CD4-positive, alpha-beta memory T cell (primary cell): ENCODE results near the gene AIG1. TPM values are rescaled to one million over a fixed set of nuclear protein-coding genes. Genes with fewer than 3 reads are reported as not detected.

Experiments used
- CTCF ChIA-PET: fragments of 350-600 bp; sonication (Branson Sonifier 250); formaldehyde crosslinking; loops from one replicate; lab custom pipeline; 2021; ENCODE audit warnings: inconsistent platforms; ENCODE audit not compliant: partially characterized antibody; lab: Charles Lee
- POLR2A ChIA-PET: fragments of 350-600 bp; sonication (Branson Sonifier 250); formaldehyde crosslinking; loops from one replicate; lab custom pipeline; 2021; ENCODE audit not compliant: partially characterized antibody; lab: Charles Lee
- DNase-seq, 5 donors: peaks; one replicate each; pipeline versions ENCODE4 v3.0.0 to v3.0.0-alpha.2; 2020 to 2022; ENCODE audit warnings: mixed read lengths in 1 of 5
- H3K27ac ChIP-seq: one replicate; pipeline ENCODE4 v1.7.0; 2013; ENCODE audit warnings: low read depth, low read length
- H3K27me3 ChIP-seq: 2 replicates; pipeline ENCODE4 v1.7.0; 2013; ENCODE audit warnings: mild to moderate bottlenecking, low read length, moderate library complexity; ENCODE audit not compliant: insufficient read depth
- H3K36me3 ChIP-seq: 2 replicates; pipeline ENCODE4 v1.7.0; 2013; ENCODE audit warnings: mild to moderate bottlenecking, low read length, moderate library complexity; ENCODE audit not compliant: insufficient read depth
- H3K4me1 ChIP-seq: 2 replicates; pipeline ENCODE4 v1.7.0; 2013; ENCODE audit warnings: mild to moderate bottlenecking, low read length, moderate library complexity; ENCODE audit not compliant: insufficient read depth
- H3K4me3 ChIP-seq, 2 donors: one replicate each; pipeline ENCODE4 v1.7.0; 2013; ENCODE audit warnings: low read length in 2 of 2, mild to moderate bottlenecking in 1 of 2
- H3K9me3 ChIP-seq, 2 donors: one replicate each; pipeline ENCODE4 v1.7.0; 2013; ENCODE audit warnings: low read length in 2 of 2, control low read depth in 1 of 2; ENCODE audit not compliant: control insufficient read depth in 1 of 2
- H3K27ac Mint-ChIP-seq, 7 donors: one replicate each; pipeline ENCODE4 v1.8.0; 2020 to 2021; ENCODE audit warnings: mixed read lengths in 7 of 7, mild to moderate bottlenecking in 6 of 7, inconsistent platforms in 3 of 7, moderate library complexity in 3 of 7
- H3K27me3 Mint-ChIP-seq, 2 donors: one replicate each; pipeline ENCODE4 v1.8.0; 2020 to 2021; ENCODE audit warnings: mixed read lengths in 2 of 2
- H3K36me3 Mint-ChIP-seq, 2 donors: one replicate each; pipeline ENCODE4 v1.8.0; 2020 to 2021; ENCODE audit warnings: mixed read lengths in 2 of 2, inconsistent platforms in 1 of 2, mild to moderate bottlenecking in 1 of 2
- H3K4me1 Mint-ChIP-seq, 4 donors: one replicate each; pipeline ENCODE4 v1.8.0; 2020 to 2021; ENCODE audit warnings: mixed read lengths in 4 of 4, mild to moderate bottlenecking in 1 of 4
- H3K4me3 Mint-ChIP-seq, 8 donors: one replicate each; pipeline ENCODE4 v1.8.0; 2020 to 2021; ENCODE audit warnings: mixed read lengths in 8 of 8, mild to moderate bottlenecking in 7 of 8, moderate library complexity in 6 of 8, inconsistent platforms in 3 of 8
- H3K9me3 Mint-ChIP-seq, 8 donors: one replicate each; pipeline ENCODE4 v1.8.0; 2020 to 2021; ENCODE audit warnings: mixed read lengths in 8 of 8, mild to moderate bottlenecking in 5 of 8, inconsistent platforms in 3 of 8, moderate library complexity in 1 of 8
- intact Hi-C: fragments of 100-400 bp; cut with micrococcal nuclease; formaldehyde crosslinking; loops from one replicate; pipeline ENCODE4 v1.15.1; 2023
- polyA plus RNA-seq, 2 donors: library from polyadenylated mRNA; unstranded; fragments of 300-500 nt; fragmentation: Illumina TruSeq; gene quantifications; one replicate each; pipeline ENCODE4 v1.2.3, GENCODE V29; 2021
- total RNA-seq, 2 experiments: library from RNA; stranded (reverse); gene quantifications; one replicate each; pipeline ENCODE4 v1.2.3, GENCODE V29; 2021

Gene AIG1
- total and polyA plus RNA-seq, 4 experiments from 2014 or later = 9.6 to 21.5 (median 15.3) TPM

GRCh38 chr6:143286251-143286795 is 225.6 kb downstream of the AIG1 start:
- no peaks in the 10 kb centered on the region for H3K4me1 Mint-ChIP-seq
- intact Hi-C loops = no loop called here
- POLR2A ChIA-PET = no interaction called here

GRCh38 chr6:143288923-143289322 is 228.2 kb downstream of the AIG1 start:
- Mint-ChIP-seq H3K4me3 (no peak overlapping the region), H3K27me3 (no peaks in the 10 kb centered on the region), H3K27ac (no peak overlapping the region), H3K36me3 (peaks cover 0 to 20% of the 10 kb centered on the region in 2 donors), H3K9me3 (no peaks in the 10 kb centered on the region), H3K4me1 (no peaks in the 10 kb centered on the region)
- ChIA-PET CTCF (no interaction called here), POLR2A (no interaction called here)
- no peaks in the 10 kb centered on the region for H3K27me3 ChIP-seq
- intact Hi-C loops = no loop called here
- H3K4me3 ChIP-seq = no peak overlapping the region
- H3K4me1 ChIP-seq = no peaks in the 10 kb centered on the region
- no peak overlapping the region for H3K27ac ChIP-seq
- H3K9me3 ChIP-seq = no peaks in the 10 kb centered on the region
- DNase-seq = no peak
- H3K36me3 ChIP-seq = no peaks in the 10 kb centered on the region

More at GRCh38 chr6:143286251-143286795, 225.6 kb downstream of the AIG1 start:
- Histone ChIP-seq H3K27me3 (no peaks in the 10 kb centered on the region), H3K36me3 (no peaks in the 10 kb centered on the region), H3K27ac (no peak overlapping the region), H3K4me1 (no peaks in the 10 kb centered on the region), H3K9me3 (no peaks in the 10 kb centered on the region), H3K4me3 (no peak overlapping the region)
- CTCF ChIA-PET = no interaction called here
- H3K36me3 Mint-ChIP-seq = peaks cover 0 to 20% of the 10 kb centered on the region in 2 donors
- H3K27me3 Mint-ChIP-seq = no peaks in the 10 kb centered on the region
- no peak overlapping the region for H3K27ac Mint-ChIP-seq
- no peaks in the 10 kb centered on the region for H3K9me3 Mint-ChIP-seq
- no peak overlapping the region for H3K4me3 Mint-ChIP-seq
- DNase-seq = no peak

GRCh38 chr6:143290206-143290605 is 229.5 kb downstream of the AIG1 start:
- H3K4me3 Mint-ChIP-seq = no peak overlapping the region
- H3K9me3 Mint-ChIP-seq = no peaks in the 10 kb centered on the region
- Histone ChIP-seq H3K4me1 (no peaks in the 10 kb centered on the region), H3K9me3 (no peaks in the 10 kb centered on the region), H3K4me3 (no peak overlapping the region), H3K27ac (no peak overlapping the region), H3K36me3 (no peaks in the 10 kb centered on the region), H3K27me3 (no peaks in the 10 kb centered on the region)
- ChIA-PET CTCF (interaction anchor here (1.0 kb wide), 1 partner anchor 30 kb away, joined by 3 read pairs; no protein-coding TSS in a partner anchor), POLR2A (no interaction called here)
- no peak for DNase-seq
- no peak overlapping the region for H3K27ac Mint-ChIP-seq
- H3K4me1 Mint-ChIP-seq = no peaks in the 10 kb centered on the region
- H3K36me3 Mint-ChIP-seq = peaks cover 0 to 15% of the 10 kb centered on the region in 2 donors
- intact Hi-C loops = no loop called here
- no peaks in the 10 kb centered on the region for H3K27me3 Mint-ChIP-seq

- Mint-ChIP-seq H3K36me3 (peaks cover 0 to 12% of the 10 kb centered on the region in 2 donors), H3K4me1 (no peaks in the 10 kb centered on the region), H3K27me3 (no peaks in the 10 kb centered on the region), H3K9me3 (no peaks in the 10 kb centered on the region), H3K27ac (no peak overlapping the region), H3K4me3 (no peak overlapping the region)
- intact Hi-C loops = no loop called here
- H3K4me1 ChIP-seq = no peaks in the 10 kb centered on the region
- no peaks in the 10 kb centered on the region for H3K36me3 ChIP-seq
- H3K9me3 ChIP-seq = no peaks in the 10 kb centered on the region
- DNase-seq = no peak
- H3K27me3 ChIP-seq = no peaks in the 10 kb centered on the region
- H3K27ac ChIP-seq = no peak overlapping the region
- CTCF ChIA-PET = no interaction called here
- no peak overlapping the region for H3K4me3 ChIP-seq
- POLR2A ChIA-PET = no interaction called here
Observed at GRCh38 chr6:143293523-143293922, 232.8 kb downstream of the AIG1 start.

- DNase-seq = no peak
- Histone ChIP-seq H3K36me3 (no peaks in the 10 kb centered on the region), H3K27me3 (no peaks in the 10 kb centered on the region), H3K9me3 (no peaks in the 10 kb centered on the region), H3K4me1 (no peaks in the 10 kb centered on the region), H3K27ac (no peak overlapping the region), H3K4me3 (no peak overlapping the region)
- POLR2A ChIA-PET = no interaction called here
- Mint-ChIP-seq H3K36me3 (peaks cover 0 to 9% of the 10 kb centered on the region in 2 donors), H3K9me3 (no peaks in the 10 kb centered on the region), H3K4me1 (no peaks in the 10 kb centered on the region), H3K4me3 (no peak overlapping the region), H3K27ac (no peak overlapping the region), H3K27me3 (no peaks in the 10 kb centered on the region)
- CTCF ChIA-PET = no interaction called here
- intact Hi-C loops = no loop called here
Observed at GRCh38 chr6:143294265-143294860, 233.7 kb downstream of the AIG1 start.

GRCh38 chr6:143295932-143296331 is 235.2 kb downstream of the AIG1 start:
- Mint-ChIP-seq H3K4me1 (no peaks in the 10 kb centered on the region), H3K4me3 (no peak overlapping the region), H3K9me3 (peaks cover 0 to under 1% (median 0%) of the 10 kb centered on the region in 8 donors), H3K27ac (no peak overlapping the region), H3K27me3 (no peaks in the 10 kb centered on the region), H3K36me3 (peaks cover 0 to 9% of the 10 kb centered on the region in 2 donors)
- no peak for DNase-seq
- no peaks in the 10 kb centered on the region for H3K27me3 ChIP-seq
- ChIA-PET CTCF (no interaction called here), POLR2A (no interaction called here)
- no peak overlapping the region for H3K27ac ChIP-seq
- no peaks in the 10 kb centered on the region for H3K9me3 ChIP-seq
- H3K4me1 ChIP-seq = no peaks in the 10 kb centered on the region
- no peaks in the 10 kb centered on the region for H3K36me3 ChIP-seq
- intact Hi-C loops = no loop called here
- H3K4me3 ChIP-seq = no peak overlapping the region

- H3K4me3 Mint-ChIP-seq = no peak overlapping the region
Observed at GRCh38 chr6:143298071-143298470, 237.4 kb downstream of the AIG1 start.

More at GRCh38 chr6:143298071-143298470, 237.4 kb downstream of the AIG1 start:
- Histone ChIP-seq H3K9me3 (no peaks in the 10 kb centered on the region), H3K27me3 (no peaks in the 10 kb centered on the region), H3K27ac (no peak overlapping the region), H3K4me3 (no peak overlapping the region), H3K36me3 (no peaks in the 10 kb centered on the region), H3K4me1 (no peaks in the 10 kb centered on the region)
- intact Hi-C loops = no loop called here
- H3K9me3 Mint-ChIP-seq = peaks cover 0 to 7% (median 3%) of the 10 kb centered on the region in 8 donors
- no peaks in the 10 kb centered on the region for H3K27me3 Mint-ChIP-seq
- peaks cover 0 to 14% of the 10 kb centered on the region in 2 donors for H3K36me3 Mint-ChIP-seq
- no peak for DNase-seq
- no peak overlapping the region for H3K27ac Mint-ChIP-seq
- ChIA-PET CTCF (no interaction called here), POLR2A (no interaction called here)
- H3K4me1 Mint-ChIP-seq = no peaks in the 10 kb centered on the region
